B cell (primary cell): ENCODE data around the gene ATXN7L3. TPM values are rescaled to one million over a fixed set of nuclear protein-coding genes. Genes with fewer than 3 reads are reported as not detected.

Experiments
- ATAC-seq: fragments of 200-7000 bp; cut with Tn5 transposase; one replicate; pipeline ENCODE4 v1.10.0; 2021; ENCODE audit warnings: low read depth, mild to moderate bottlenecking, moderate number of reproducible peaks, moderate library complexity
- CTCF ChIA-PET: fragments of 350-600 bp; sonication (Branson Sonifier 250); formaldehyde crosslinking; loops from one replicate; lab custom pipeline; 2021; ENCODE audit warnings: antibody characterized with exemption, inconsistent platforms; lab: Charles Lee
- POLR2A ChIA-PET: fragments of 350-600 bp; sonication (Branson Sonifier 250); formaldehyde crosslinking; loops from one replicate; lab custom pipeline; 2021; ENCODE audit warnings: antibody characterized with exemption; lab: Charles Lee
- DNase-seq: peaks from one replicate; pipeline ENCODE4 v3.0.0; 2013
- H2AFZ ChIP-seq: 2 replicates; pipeline ENCODE4 v1.6.1; 2012; ENCODE audit warnings: mild to moderate bottlenecking, low read depth, low read length; ENCODE audit not compliant: insufficient read depth, poor library complexity, severe bottlenecking
- H3K27ac ChIP-seq, 2 donors: 1 replicate in 1 of 2; 2 replicates in 1 of 2; pipeline ENCODE4 v1.5.1; 2012 to 2013; ENCODE audit warnings: low read length in 2 of 2, mild to moderate bottlenecking in 2 of 2, moderate library complexity in 1 of 2
- H3K27me3 ChIP-seq, 4 experiments: fragments of 200-600 bp in 1 of 4; sonication (generic) in 1 of 4; replicated peaks in 1 of 4; 1 replicate in 2 of 4; 2 replicates in 2 of 4; pipeline versions ENCODE4 v1.6.1 to v1.7.0; 2013 to 2016; ENCODE audit warnings: low read length in 3 of 4, mild to moderate bottlenecking in 2 of 4, mixed read lengths in 1 of 4, moderate library complexity in 1 of 4; ENCODE audit not compliant: insufficient read depth in 4 of 4, control insufficient read depth in 3 of 4; ENCODE audit errors: control extremely low read depth in 1 of 4
- H3K36me3 ChIP-seq, 2 experiments: replicated peaks in 1 of 2; 1 replicate in 1 of 2; 2 replicates in 1 of 2; pipeline versions ENCODE4 v1.6.1 to v1.7.1; 2013; ENCODE audit warnings: low read length in 1 of 2; ENCODE audit not compliant: insufficient read depth in 2 of 2, control insufficient read depth in 1 of 2; ENCODE audit errors: control extremely low read depth in 1 of 2, extremely low read depth in 1 of 2
- H3K4me1 ChIP-seq, 2 donors: fragments of 200-600 bp in 1 of 2; sonication (generic) in 1 of 2; 1 replicate in 1 of 2; 2 replicates in 1 of 2; pipeline versions ENCODE4 v1.5.1 to v1.6.1; 2013 to 2017; ENCODE audit warnings: low read length in 2 of 2; ENCODE audit not compliant: control insufficient read depth in 2 of 2, insufficient read depth in 2 of 2
- H3K4me2 ChIP-seq: replicated peaks from 2 replicates; pipeline ENCODE3; 2012; ENCODE audit warnings: mild to moderate bottlenecking, low read depth, low read length; ENCODE audit not compliant: poor library complexity, severe bottlenecking
- H3K4me3 ChIP-seq, 5 experiments: fragments of 200-600 bp in 1 of 5; sonication (generic) in 1 of 5; 1 replicate in 3 of 5; 2 replicates in 2 of 5; pipeline versions ENCODE4 v1.5.1 to v1.7.0; 2011 to 2016; ENCODE audit warnings: low read length in 4 of 5, mild to moderate bottlenecking in 4 of 5, low read depth in 2 of 5, control low read depth in 1 of 5, moderate library complexity in 1 of 5; ENCODE audit not compliant: insufficient read depth in 1 of 5; ENCODE audit errors: control extremely low read depth in 1 of 5, extremely low read depth in 1 of 5
- H3K79me2 ChIP-seq: fragments of 200-600 bp; sonication (generic); one replicate; pipeline ENCODE4 v1.6.0; 2016; ENCODE audit warnings: low read length; ENCODE audit not compliant: control insufficient read depth, insufficient read depth
- H3K9ac ChIP-seq: fragments of 200-600 bp; sonication (generic); 2 replicates; pipeline ENCODE4 v1.6.1; 2017; ENCODE audit warnings: mild to moderate bottlenecking, low read length, moderate library complexity
- H3K9me3 ChIP-seq, 3 donors: one replicate each; pipeline versions ENCODE4 v1.6.1 to v1.7.1; 2013; ENCODE audit warnings: low read length in 2 of 3; ENCODE audit not compliant: control insufficient read depth in 2 of 3, insufficient read depth in 1 of 3; ENCODE audit errors: control extremely low read depth in 1 of 3
- H4K20me1 ChIP-seq: 2 replicates; pipeline ENCODE4 v1.6.0; 2012; ENCODE audit warnings: mild to moderate bottlenecking, low read length; ENCODE audit not compliant: insufficient read depth, control insufficient read depth, poor library complexity, severe bottlenecking
- H3K27ac Mint-ChIP-seq: one replicate; pipeline ENCODE4 v1.8.0; 2021; ENCODE audit warnings: mixed read lengths
- H3K27me3 Mint-ChIP-seq: one replicate; pipeline ENCODE4 v1.8.0; 2021; ENCODE audit warnings: mixed read lengths
- H3K4me1 Mint-ChIP-seq: one replicate; pipeline ENCODE4 v1.8.0; 2021; ENCODE audit warnings: mixed read lengths
- H3K4me3 Mint-ChIP-seq: one replicate; pipeline ENCODE4 v1.8.0; 2021; ENCODE audit warnings: mixed read lengths
- H3K9me3 Mint-ChIP-seq: one replicate; pipeline ENCODE4 v1.8.0; 2022; ENCODE audit warnings: mixed read lengths; ENCODE audit not compliant: insufficient read depth
- EZH2 ChIP-seq: IDR thresholded peaks from 2 replicates; pipeline ENCODE4 v1.6.1; 2012; ENCODE audit warnings: borderline replicate concordance, low read depth, mild to moderate bottlenecking, moderate library complexity, low read length; ENCODE audit not compliant: insufficient read depth, poor library complexity, severe bottlenecking
- WGBS: methylation state at CpG from one replicate; pipeline ENCODE4 v1.1.5; 2013; ENCODE audit warnings: missing lambda C conversion rate; ENCODE audit not compliant: insufficient coverage; 5-methylcytosine and 5-hydroxymethylcytosine counted together
- intact Hi-C: fragments of 100-400 bp; cut with micrococcal nuclease; formaldehyde crosslinking; loops from one replicate; pipeline ENCODE4 v1.10.0; 2022
- polyA plus RNA-seq: library from polyadenylated mRNA; depleted of rRNA; stranded (reverse); fragments of >200 nt; gene quantifications from 2 replicates; pipeline ENCODE4 v1.2.3, GENCODE V29; 2012
- total RNA-seq, 2 donors: library from RNA; stranded (reverse); fragments of 120-200 nt in 1 of 2; gene quantifications; 1 replicate in 1 of 2; 2 replicates in 1 of 2; pipeline versions ENCODE4 v1.2.3 to v1.2.4, GENCODE V29; 2013 to 2022
- TF ChIP-seq, protein P1 (sequence below): fragments of 200-600 bp; IDR thresholded peaks from one replicate; pipeline ENCODE4 v1.8.0; 2022; ENCODE audit warnings: antibody characterized with exemption, mild to moderate bottlenecking

Gene ATXN7L3
- total and polyA plus RNA-seq, 2 donors (not counting 1 experiment from before 2014, with no cell fraction given), result 63.6 to 107 TPM

- H3K36me3 ChIP-seq, result peaks cover 0 to 14% of the 10 kb centered on the region in 2 experiments
- DNase-seq, result no peak
- Mint-ChIP-seq H3K9me3 (no peaks in the 10 kb centered on the region), H3K4me3 (peak within 1 kb of the TSS; percentile 91), H3K4me1 (peaks cover 44% of the 10 kb centered on the region), H3K27me3 (no peaks in the 10 kb centered on the region), H3K27ac (peak within 1 kb of the TSS; percentile 98)
- TF ChIP-seq EZH2, result no peak
- TF ChIP-seq, protein P1, sequence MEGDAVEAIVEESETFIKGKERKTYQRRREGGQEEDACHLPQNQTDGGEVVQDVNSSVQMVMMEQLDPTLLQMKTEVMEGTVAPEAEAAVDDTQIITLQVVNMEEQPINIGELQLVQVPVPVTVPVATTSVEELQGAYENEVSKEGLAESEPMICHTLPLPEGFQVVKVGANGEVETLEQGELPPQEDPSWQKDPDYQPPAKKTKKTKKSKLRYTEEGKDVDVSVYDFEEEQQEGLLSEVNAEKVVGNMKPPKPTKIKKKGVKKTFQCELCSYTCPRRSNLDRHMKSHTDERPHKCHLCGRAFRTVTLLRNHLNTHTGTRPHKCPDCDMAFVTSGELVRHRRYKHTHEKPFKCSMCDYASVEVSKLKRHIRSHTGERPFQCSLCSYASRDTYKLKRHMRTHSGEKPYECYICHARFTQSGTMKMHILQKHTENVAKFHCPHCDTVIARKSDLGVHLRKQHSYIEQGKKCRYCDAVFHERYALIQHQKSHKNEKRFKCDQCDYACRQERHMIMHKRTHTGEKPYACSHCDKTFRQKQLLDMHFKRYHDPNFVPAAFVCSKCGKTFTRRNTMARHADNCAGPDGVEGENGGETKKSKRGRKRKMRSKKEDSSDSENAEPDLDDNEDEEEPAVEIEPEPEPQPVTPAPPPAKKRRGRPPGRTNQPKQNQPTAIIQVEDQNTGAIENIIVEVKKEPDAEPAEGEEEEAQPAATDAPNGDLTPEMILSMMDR, result peak; percentile 2
- no peaks in the 10 kb centered on the region for H4K20me1 ChIP-seq
- peaks cover 43% of the 10 kb centered on the region for H3K79me2 ChIP-seq
- peak within 1 kb of the TSS; percentile 74 for H2AFZ ChIP-seq
- peak within 1 kb of the TSS; percentile 92 for H3K4me2 ChIP-seq
- peak within 1 kb of the TSS; percentile 55 to 91 (median 87) for H3K4me3 ChIP-seq
- H3K9me3 ChIP-seq, result no peaks in the 10 kb centered on the region
- no peaks in the 10 kb centered on the region for H3K27me3 ChIP-seq
- peaks cover 41% of the 10 kb centered on the region in 2 donors for H3K4me1 ChIP-seq
- POLR2A ChIA-PET, result interaction anchor here (0.6 to 7.8 kb wide), 15 partner anchors 9 to 135 kb away, joined by 3 to 100 read pairs (median 4); partner anchors contain the start of genes ATXN7L3, GRN, SLC25A39 and TMUB2
- ATAC-seq, result peak; percentile 16
- H3K27ac ChIP-seq, result peak within 1 kb of the TSS; percentile 84 to 87
- H3K9ac ChIP-seq, result peak within 1 kb of the TSS; percentile 82
- intact Hi-C loops, result loop anchor here (2.0 kb wide), 1 partner anchor 79 kb away; the partner anchor contains the start of gene HROB
- under 1% methylated on average over 44 of the region's 76 CpGs for WGBS
- CTCF ChIA-PET, result interaction anchor here (1.0 to 5.5 kb wide), 9 partner anchors 9 to 129 kb away, joined by 5 to 62 read pairs (median 8); partner anchors contain the start of genes GRN, HDAC5 and SLC25A39
These were observed 20.0 kb upstream of the ATXN7L3 start, which contains the start of gene UBTF for GRCh38 chr17:44219616-44220212. Gene UBTF (minus strand): TSS chr17:44219675. CDS start chr17:44218229, 1,446 bp downstream.
